GM12801 (cell line): ENCODE data around the gene NQO1.

Experiments
- TF ChIP-seq, protein P1 (sequence below): IDR thresholded peaks from one replicate; pipeline ENCODE4 v1.5.1; 2011; ENCODE audit warnings: control low read depth; ENCODE audit not compliant: insufficient read length; ENCODE audit errors: extremely low read depth

The NQO1 gene

DNA sequence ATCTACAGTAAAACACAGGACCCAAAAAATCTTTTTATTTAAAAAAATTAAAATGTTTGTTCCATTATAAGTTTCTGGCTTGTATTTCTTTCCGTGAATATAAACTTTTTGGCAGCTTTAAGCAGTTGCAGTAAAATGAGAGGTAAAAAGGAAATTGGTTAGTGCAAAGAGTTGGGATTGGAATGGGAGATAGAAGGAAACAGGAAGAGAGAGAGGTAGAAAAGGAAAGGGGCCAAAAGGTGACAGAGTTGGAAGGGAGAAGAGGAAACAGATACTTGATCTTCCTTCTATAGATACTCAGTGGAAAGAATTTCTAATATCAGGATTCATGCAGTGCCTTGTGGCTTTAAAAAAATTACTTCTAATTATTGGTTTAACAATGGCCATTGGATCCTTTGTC is 63.5 kb downstream of the NQO1 start:
- TF ChIP-seq, protein P1, sequence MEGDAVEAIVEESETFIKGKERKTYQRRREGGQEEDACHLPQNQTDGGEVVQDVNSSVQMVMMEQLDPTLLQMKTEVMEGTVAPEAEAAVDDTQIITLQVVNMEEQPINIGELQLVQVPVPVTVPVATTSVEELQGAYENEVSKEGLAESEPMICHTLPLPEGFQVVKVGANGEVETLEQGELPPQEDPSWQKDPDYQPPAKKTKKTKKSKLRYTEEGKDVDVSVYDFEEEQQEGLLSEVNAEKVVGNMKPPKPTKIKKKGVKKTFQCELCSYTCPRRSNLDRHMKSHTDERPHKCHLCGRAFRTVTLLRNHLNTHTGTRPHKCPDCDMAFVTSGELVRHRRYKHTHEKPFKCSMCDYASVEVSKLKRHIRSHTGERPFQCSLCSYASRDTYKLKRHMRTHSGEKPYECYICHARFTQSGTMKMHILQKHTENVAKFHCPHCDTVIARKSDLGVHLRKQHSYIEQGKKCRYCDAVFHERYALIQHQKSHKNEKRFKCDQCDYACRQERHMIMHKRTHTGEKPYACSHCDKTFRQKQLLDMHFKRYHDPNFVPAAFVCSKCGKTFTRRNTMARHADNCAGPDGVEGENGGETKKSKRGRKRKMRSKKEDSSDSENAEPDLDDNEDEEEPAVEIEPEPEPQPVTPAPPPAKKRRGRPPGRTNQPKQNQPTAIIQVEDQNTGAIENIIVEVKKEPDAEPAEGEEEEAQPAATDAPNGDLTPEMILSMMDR, result no peak

DNA sequence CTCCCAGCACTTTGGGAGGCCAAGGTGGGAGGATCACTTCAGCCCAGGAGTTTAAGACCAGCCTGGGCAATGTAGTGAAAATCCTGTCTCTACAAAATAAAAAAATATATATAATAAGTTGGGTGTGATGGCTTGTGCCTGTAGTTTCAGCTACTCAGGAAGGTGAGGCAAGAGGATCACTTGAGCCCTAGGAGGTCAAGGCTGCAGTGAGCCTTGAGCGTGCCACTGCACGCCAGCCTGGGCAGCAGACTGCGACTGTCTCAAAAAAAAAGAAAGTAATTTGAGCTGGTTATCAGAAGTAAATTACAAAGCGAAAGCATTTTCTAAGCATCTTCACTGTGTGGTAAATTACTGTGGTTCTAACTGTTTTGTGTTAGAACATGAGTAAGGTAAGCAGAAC is 66.2 kb downstream of the NQO1 start:
- TF ChIP-seq, protein P1, result no peak
